Measurements from ENCODE around the gene NRP1.

- no peak for TF ChIP-seq CTCF (IDR thresholded peaks at IDR 0.05)
- no peak for TF ChIP-seq POLR2A (IDR thresholded peaks at IDR 0.05)
Measured at GRCh38 chr10:33129996-33130386, 204.5 kb downstream of the NRP1 start.
